ENCODE data around the gene PPM1M.

PPM1M gene

GRCh38 chr3:52277071-52277964 lies 31.8 kb downstream of the PPM1M start:
- H3K4me3 ChIP-seq (ENCODE audit: low read depth, low read length), result peak overlapping the region; percentile 82
- TF ChIP-seq, protein P1, sequence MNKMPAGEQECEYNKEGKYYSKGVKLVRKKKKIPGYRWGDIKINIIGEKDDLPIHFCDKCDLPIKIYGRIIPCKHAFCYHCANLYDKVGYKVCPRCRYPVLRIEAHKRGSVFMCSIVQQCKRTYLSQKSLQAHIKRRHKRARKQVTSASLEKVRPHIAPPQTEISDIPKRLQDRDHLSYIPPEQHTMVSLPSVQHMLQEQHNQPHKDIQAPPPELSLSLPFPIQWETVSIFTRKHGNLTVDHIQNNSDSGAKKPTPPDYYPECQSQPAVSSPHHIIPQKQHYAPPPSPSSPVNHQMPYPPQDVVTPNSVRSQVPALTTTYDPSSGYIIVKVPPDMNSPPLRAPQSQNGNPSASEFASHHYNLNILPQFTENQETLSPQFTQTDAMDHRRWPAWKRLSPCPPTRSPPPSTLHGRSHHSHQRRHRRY (tag by site-specific recombination; IDR thresholded peaks at IDR 0.05), result no peak
- 0 out of 2 replicates have a peak, but pooled peaks have one; percentile 7 for TF ChIP-seq ZNF501 (tag by site-specific recombination; IDR thresholded peaks at IDR 0.05)
- TF ChIP-seq ZNF138 (tag by site-specific recombination; IDR thresholded peaks at IDR 0.05; ENCODE audit: borderline replicate concordance), result no peak
- peak; percentile 39 for TF ChIP-seq SP2 (tag by site-specific recombination; IDR thresholded peaks at IDR 0.05)
- peak; percentile 89 for TF ChIP-seq PRDM1 (tag by site-specific recombination; IDR thresholded peaks at IDR 0.05)
- TF ChIP-seq ZNF600 (tag by site-specific recombination; IDR thresholded peaks at IDR 0.05), result peak; percentile 34
- TF ChIP-seq ZNF624 (tag by site-specific recombination; IDR thresholded peaks at IDR 0.05), result no peak
- peak; percentile 72 for TF ChIP-seq ZXDB (tag by site-specific recombination; IDR thresholded peaks at IDR 0.05)
- TF ChIP-seq ZFP69B (tag by site-specific recombination; IDR thresholded peaks at IDR 0.05), result peak; percentile 42; the same call in 1 of the 2 replicates
- no peak for TF ChIP-seq ZNF514 (tag by site-specific recombination; IDR thresholded peaks at IDR 0.05)
- peak; percentile 80 for TF ChIP-seq EGR2 (tag by site-specific recombination; IDR thresholded peaks at IDR 0.05; ENCODE audit: low read depth)
- TF ChIP-seq ZBTB8A (tag by site-specific recombination; IDR thresholded peaks at IDR 0.05), result peak; percentile 20; the same call in 1 of the 2 replicates
- TF ChIP-seq ZNF157 (tag by site-specific recombination; IDR thresholded peaks at IDR 0.05), result no peak
- TF ChIP-seq HIC1 (tag by site-specific recombination; IDR thresholded peaks at IDR 0.05), result peak; percentile 53; the same call in 1 of the 2 replicates
- TF ChIP-seq PATZ1 (tag by site-specific recombination; IDR thresholded peaks at IDR 0.05), result peak; percentile 13
- peak; percentile 14 for TF ChIP-seq BCL11B (tag by site-specific recombination; IDR thresholded peaks at IDR 0.05; ENCODE audit: low read depth)
- no peak for TF ChIP-seq ZBTB1 (tag by site-specific recombination; IDR thresholded peaks at IDR 0.05)
- TF ChIP-seq ZNF692 (tag by site-specific recombination; IDR thresholded peaks at IDR 0.05), result peak; percentile 42; the same call in 1 of the 2 replicates
- TF ChIP-seq MZF1 (tag by site-specific recombination; IDR thresholded peaks at IDR 0.05; ENCODE audit: borderline replicate concordance), result no peak
- peak; percentile 79 for TF ChIP-seq ZBTB17 (tag by site-specific recombination; IDR thresholded peaks at IDR 0.05)
- peak; percentile 85 for TF ChIP-seq ZFHX2 (tag by site-specific recombination; conservative IDR thresholded peaks at IDR 0.05)
- POLR2A ChIA-PET, result interaction anchor here (0.7 to 2.3 kb wide), 7 partner anchors 10 to 272 kb away, joined by 3 to 23 read pairs (median 3); partner anchors contain the start of genes GLYCTK and TWF2
- H3K9me3 ChIP-seq (ENCODE audit: control insufficient read depth, insufficient read depth, low read depth, low read length), result no peaks in the 10 kb centered on the region
- CTCF ChIA-PET, result interaction anchor here (0.6 to 1.0 kb wide), 9 partner anchors 9 to 275 kb away, joined by 3 to 6 read pairs (median 3); no protein-coding TSS in a partner anchor
- H3K4me1 ChIP-seq (ENCODE audit: control insufficient read depth, insufficient read depth, low read length), result no peaks in the 10 kb centered on the region
- peak overlapping the region; percentile 95 for H3K27ac ChIP-seq (ENCODE audit: extremely low read depth, low read depth, low read length)
- peaks cover 10 to 39% of the 10 kb centered on the region in 2 experiments; a peak in 2 of 3 replicates for H3K36me3 ChIP-seq (ENCODE audit: control insufficient read depth in 2 of 2, insufficient read depth in 1 of 2, low read length in 2 of 2)

Data from HEK293 (cell line).